DOHH2 (cell line): ENCODE measurements around the gene PIGC.
A peak's percentile ranks its signal among the peaks of the same experiment; 100 is the strongest.

ENCODE experiments used
- H3F3A ChIP-seq: fragments of 200-600 bp; sonication (generic), shearing (Covaris generic); 2 replicates; pipeline ENCODE4 v1.6.0; 2016; ENCODE audit warnings: antibody characterized with exemption, mild to moderate bottlenecking; ENCODE audit not compliant: control insufficient read depth, insufficient read depth
- H3K27ac ChIP-seq: fragments of 200-600 bp; sonication (generic); 2 replicates; pipeline ENCODE4 v1.5.1; 2014; ENCODE audit warnings: low read depth, mild to moderate bottlenecking, low read length, moderate library complexity
- H3K27me3 ChIP-seq: fragments of 200-600 bp; sonication (generic); 2 replicates; pipeline ENCODE4 v1.6.1; 2014; ENCODE audit warnings: mild to moderate bottlenecking, low read length, mixed read lengths; ENCODE audit not compliant: control insufficient read depth
- H3K36me3 ChIP-seq: fragments of 200-600 bp; sonication (generic); 2 replicates; pipeline ENCODE4 v1.6.1; 2014; ENCODE audit warnings: mild to moderate bottlenecking, low read length, moderate library complexity, mixed read lengths; ENCODE audit not compliant: control insufficient read depth
- H3K4me1 ChIP-seq: fragments of 200-600 bp; sonication (generic); 2 replicates; pipeline ENCODE4 v1.6.1; 2014; ENCODE audit warnings: mild to moderate bottlenecking, low read length, mixed read lengths; ENCODE audit not compliant: control insufficient read depth
- H3K4me2 ChIP-seq: fragments of 200-600 bp; sonication (generic); 2 replicates; pipeline ENCODE4 v1.6.0; 2014; ENCODE audit warnings: mild to moderate bottlenecking, low read length, moderate library complexity
- H3K4me3 ChIP-seq: fragments of 200-600 bp; sonication (generic); 2 replicates; pipeline ENCODE4 v1.5.1; 2014; ENCODE audit warnings: mild to moderate bottlenecking, low read length, mixed read lengths
- H3K79me2 ChIP-seq: fragments of 200-600 bp; sonication (generic); 2 replicates; pipeline ENCODE4 v1.6.1; 2014; ENCODE audit warnings: mild to moderate bottlenecking, low read length, mixed read lengths; ENCODE audit not compliant: control insufficient read depth
- H3K9me2 ChIP-seq: fragments of 200-600 bp; sonication (generic); replicated peaks from 2 replicates; pipeline ENCODE4 v1.6.1; 2014; ENCODE audit warnings: mild to moderate bottlenecking, low read length, mixed read lengths; ENCODE audit not compliant: control insufficient read depth
- H3K9me3 ChIP-seq: fragments of 200-600 bp; sonication (generic); 2 replicates; pipeline ENCODE4 v1.6.1; 2014; ENCODE audit warnings: antibody characterized with exemption, low read length, mixed read lengths; ENCODE audit not compliant: control insufficient read depth, insufficient read depth
- H4K20me1 ChIP-seq: fragments of 200-600 bp; sonication (generic); 2 replicates; pipeline ENCODE4 v1.6.0; 2014; ENCODE audit warnings: low read depth, mild to moderate bottlenecking, antibody characterized with exemption, low read length, moderate library complexity; ENCODE audit not compliant: control insufficient read depth, insufficient read depth
- CTCF ChIP-seq: fragments of 200-600 bp; sonication (generic); IDR thresholded peaks from one replicate; pipeline ENCODE4 v1.5.1; 2014; ENCODE audit warnings: antibody characterized with exemption, mild to moderate bottlenecking, low read depth, low read length; ENCODE audit not compliant: poor library complexity, severe bottlenecking
- EZH2phosphoT487 ChIP-seq: fragments of 200-600 bp; sonication (generic); IDR thresholded peaks from 2 replicates; pipeline ENCODE4 v1.6.1; 2017; ENCODE audit warnings: borderline replicate concordance, mild to moderate bottlenecking, antibody characterized with exemption, low read length, moderate library complexity, mixed read lengths

PIGC gene

GRCh38 chr1:172395576-172395975 lies 48.3 kb downstream of the PIGC start:
- H3F3A ChIP-seq, result no peaks in the 10 kb centered on the region
- H3K4me3 ChIP-seq, result no peak overlapping the region
- H4K20me1 ChIP-seq, result no peaks in the 10 kb centered on the region
- H3K79me2 ChIP-seq, result no peaks in the 10 kb centered on the region
- H3K36me3 ChIP-seq, result no peaks in the 10 kb centered on the region
- H3K4me2 ChIP-seq, result no peak overlapping the region
- H3K4me1 ChIP-seq, result peaks cover 41% of the 10 kb centered on the region
- peaks cover 2% of the 10 kb centered on the region; the same call in 1 of the 2 replicates for H3K27me3 ChIP-seq
- H3K9me2 ChIP-seq, result no peaks in the 10 kb centered on the region
- no peaks in the 10 kb centered on the region for H3K9me3 ChIP-seq
- no peak overlapping the region for H3K27ac ChIP-seq
- TF ChIP-seq EZH2phosphoT487 (no peak), CTCF (no peak)

GRCh38 chr1:172394811-172395210 lies 49.1 kb downstream of the PIGC start:
- Histone ChIP-seq H3K27me3 (no peaks in the 10 kb centered on the region; the same call in 1 of the 2 replicates), H3F3A (no peaks in the 10 kb centered on the region), H3K4me3 (no peak overlapping the region), H3K4me2 (no peak overlapping the region), H3K36me3 (no peaks in the 10 kb centered on the region), H3K27ac (no peak overlapping the region), H3K9me3 (no peaks in the 10 kb centered on the region), H4K20me1 (no peaks in the 10 kb centered on the region), H3K79me2 (no peaks in the 10 kb centered on the region), H3K4me1 (peaks cover 46% of the 10 kb centered on the region), H3K9me2 (no peaks in the 10 kb centered on the region)
- TF ChIP-seq EZH2phosphoT487 (no peak), CTCF (no peak)

DNA sequence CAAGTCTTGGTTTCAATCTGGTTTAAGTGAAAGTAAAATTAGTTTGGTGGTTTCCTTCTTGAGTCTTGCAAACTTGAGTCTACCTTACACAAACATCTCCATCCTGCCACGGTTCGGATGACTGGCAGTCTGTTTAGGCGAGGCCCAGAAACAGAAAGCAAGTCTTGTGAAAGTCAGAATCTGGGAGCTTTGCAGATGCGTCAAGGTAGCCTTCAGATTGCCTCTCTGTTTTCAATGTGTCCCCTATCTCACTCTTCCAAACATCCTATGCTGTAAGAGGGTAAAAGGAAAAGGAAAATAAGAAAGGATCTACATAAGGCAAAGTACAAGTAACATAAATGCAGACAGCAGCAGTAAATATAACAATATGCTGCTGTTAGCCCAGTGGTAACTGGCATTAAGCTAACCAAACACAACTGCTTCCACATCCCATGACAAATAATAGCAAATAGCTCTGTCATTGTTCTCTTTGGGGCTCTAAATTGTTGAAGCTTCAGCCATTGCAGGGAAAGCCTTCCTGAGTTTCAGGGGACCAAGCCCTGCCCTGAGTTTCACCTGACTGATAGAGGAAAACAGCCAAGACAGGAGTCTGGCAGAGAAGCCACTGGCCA lies 49.6 kb downstream of the PIGC start:
- H3K4me3 ChIP-seq, result no peak overlapping the region
- no peaks in the 10 kb centered on the region for H3K9me2 ChIP-seq
- H4K20me1 ChIP-seq, result no peaks in the 10 kb centered on the region
- H3K27me3 ChIP-seq, result no peaks in the 10 kb centered on the region
- TF ChIP-seq EZH2phosphoT487, result no peak
- TF ChIP-seq CTCF, result no peak
- H3K4me2 ChIP-seq, result peak overlapping the region; percentile 48
- no peaks in the 10 kb centered on the region for H3F3A ChIP-seq
- no peak overlapping the region for H3K27ac ChIP-seq
- peaks cover 44% of the 10 kb centered on the region for H3K4me1 ChIP-seq
- no peaks in the 10 kb centered on the region for H3K79me2 ChIP-seq
- H3K9me3 ChIP-seq, result no peaks in the 10 kb centered on the region
- no peaks in the 10 kb centered on the region for H3K36me3 ChIP-seq
